Fibroblast of skin of scalp (primary cell): ENCODE measurements around the gene TMEM126A.
"Not testable (repeated sequence)": the region's sequence is repeated elsewhere in the genome, so short reads cannot be mapped to it uniquely, and the experiment has no call there.

Experiments
- DNase-seq: peaks from one replicate; pipeline ENCODE4 v3.0.0-alpha.2; 2013

Gene TMEM126A

GRCh38 chr11:85661972-85662664 is 14.4 kb downstream of the TMEM126A start:
- no peak for DNase-seq

- DNase-seq = no peak
Observed at GRCh38 chr11:85663080-85663752, 15.4 kb downstream of the TMEM126A start.

- peak; percentile 72 for DNase-seq
Observed at GRCh38 chr11:85663753-85664614, 16.2 kb downstream of the TMEM126A start.

GRCh38 chr11:85664615-85665481 is 17.1 kb downstream of the TMEM126A start, which contains the start of gene CREBZF:
TSS of gene CREBZF (minus strand) at chr11:85665129. CDS start at chr11:85664875, 254 bp downstream.
- peak; percentile 97 for DNase-seq

GRCh38 chr11:85665733-85666132 is 18.0 kb downstream of the TMEM126A start:
- no peak for DNase-seq

- DNase-seq = no peak
Observed at GRCh38 chr11:85666687-85667086, 18.9 kb downstream of the TMEM126A start.

- no peak for DNase-seq
Observed at GRCh38 chr11:85668157-85668556, 20.4 kb downstream of the TMEM126A start.

GRCh38 chr11:85670949-85671663 is 23.3 kb downstream of the TMEM126A start:
- not testable (repeated sequence) for DNase-seq

GRCh38 chr11:85672105-85672902 is 24.5 kb downstream of the TMEM126A start:
- DNase-seq = no peak

GRCh38 chr11:85673393-85673792 is 25.6 kb downstream of the TMEM126A start:
- DNase-seq = no peak

GRCh38 chr11:85679576-85679975 is 31.8 kb downstream of the TMEM126A start:
- DNase-seq = no peak

- DNase-seq = no peak
Observed at GRCh38 chr11:85680897-85681296, 33.1 kb downstream of the TMEM126A start.

- peak; percentile 64 for DNase-seq
Observed at GRCh38 chr11:85682330-85683305, 34.9 kb downstream of the TMEM126A start.

- DNase-seq = no peak
Observed at GRCh38 chr11:85685125-85685819, 37.5 kb downstream of the TMEM126A start.

- peak; percentile 69 for DNase-seq
Observed at GRCh38 chr11:85685820-85686459, 38.2 kb downstream of the TMEM126A start, which contains the start of gene CCDC89. TSS of gene CCDC89 (minus strand) at chr11:85686195. CDS start at chr11:85686130, 65 bp downstream.

GRCh38 chr11:85694385-85694980 is 46.7 kb downstream of the TMEM126A start:
- peak; percentile 74 for DNase-seq

- DNase-seq = peak; percentile 59
Observed at GRCh38 chr11:85695546-85695945, 47.8 kb downstream of the TMEM126A start.

GRCh38 chr11:85697747-85698146 is 50.0 kb downstream of the TMEM126A start:
- no peak for DNase-seq
